HepG2 (cell line): ENCODE data around the gene ATP6V0E2. TPM values are rescaled to one million over a fixed set of nuclear protein-coding genes. Genes with fewer than 3 reads are reported as not detected.

Experiments used
- NFATC3 ChIP-seq: sonication (generic); formaldehyde crosslinking; IDR thresholded peaks from 2 replicates; pipeline ENCODE4 v1.5.1; 2020; ENCODE audit warnings: mild to moderate bottlenecking, missing genetic modification reagents
- ZFP36L1 ChIP-seq: sonication (generic); formaldehyde crosslinking; IDR thresholded peaks from 2 replicates; pipeline ENCODE4 v1.8.0; 2022; ENCODE audit warnings: mild to moderate bottlenecking, missing genetic modification reagents, moderate library complexity
- ZFYVE20 ChIP-seq: sonication (generic); formaldehyde crosslinking; IDR thresholded peaks from 2 replicates; pipeline ENCODE4 v1.8.0; 2023; ENCODE audit warnings: low read depth, mild to moderate bottlenecking, moderate library complexity, missing genetic modification reagents, borderline replicate concordance
- ZNF260 ChIP-seq: sonication (generic); formaldehyde crosslinking; IDR thresholded peaks from 2 replicates; pipeline ENCODE4 v1.4.0; 2020; ENCODE audit warnings: missing genetic modification reagents, low read depth, mild to moderate bottlenecking, borderline replicate concordance
- ZNF280B ChIP-seq: sonication (generic); formaldehyde crosslinking; IDR thresholded peaks from 2 replicates; pipeline ENCODE4 v1.5.0; 2020; ENCODE audit warnings: missing genetic modification reagents, mild to moderate bottlenecking, borderline replicate concordance
- ZNF512B ChIP-seq: sonication (generic); formaldehyde crosslinking; IDR thresholded peaks from 2 replicates; pipeline ENCODE4 v1.5.1; 2020; ENCODE audit warnings: missing genetic modification reagents, mild to moderate bottlenecking, borderline replicate concordance
- polyA plus RNA-seq, 8 experiments: library from polyadenylated mRNA; depleted of rRNA in 3 of 8; stranded (reverse) in 7 of 8; unstranded in 1 of 8; fragments of >200 nt; fragmentation: Illumina TruSeq in 4 of 8; extraction: Trizol in 4 of 8; gene quantifications; 2 replicates each; pipeline versions ENCODE4 v1.2.1 to v1.2.3, GENCODE V29; 2011 to 2016; ENCODE audit warnings: low read depth in 4 of 8, missing spikeins in 1 of 8, mixed read lengths in 1 of 8; ENCODE audit not compliant: insufficient read depth in 1 of 8
- total RNA-seq, 5 experiments: library from RNA; depleted of rRNA; stranded (reverse); fragments of >200 nt; fragmentation: Illumina TruSeq; extraction: Trizol; gene quantifications; 2 replicates each; pipeline ENCODE4 v1.2.3, GENCODE V29; 2016; ENCODE audit warnings: low read depth in 1 of 5

The ATP6V0E2 gene
- total and polyA plus RNA-seq, 2 of the 13 experiments (the other 11 are each of a cell fraction or from before 2014, with no cell fraction given) = 36.8 to 203 TPM

- no peak for TF ChIP-seq ZFP36L1 (CRISPR knock-in tag)
- no peak for TF ChIP-seq ZNF260 (CRISPR knock-in tag)
- TF ChIP-seq ZNF512B (CRISPR knock-in tag) = no peak
- no peak for TF ChIP-seq ZFYVE20 (CRISPR knock-in tag)
- TF ChIP-seq ZNF280B = no peak
- no peak for TF ChIP-seq NFATC3 (CRISPR knock-in tag)
These were observed 13.9 kb upstream of the ATP6V0E2 start (continued) for GRCh38 chr7:149859876-149860275.
